PC-9 (cell line): ENCODE results near the gene ABLIM1. TPM values are rescaled to one million over a fixed set of nuclear protein-coding genes. Genes with fewer than 3 reads are reported as not detected.

ENCODE experiments used
- BruUV-seq: library from RNA; stranded (reverse); fragments of 400-500 nt; replicated peaks from 2 replicates; lab custom pipeline; 2021; lab: Mats Ljungman, UMichigan
- CTCF ChIA-PET: fragments of 300-600 bp; sonication (Branson Sonifier 250); formaldehyde crosslinking; loops from one replicate; lab custom pipeline; 2022; ENCODE audit warnings: antibody characterized with exemption; lab: Charles Lee
- POLR2A ChIA-PET: fragments of 300-600 bp; sonication (Branson Sonifier 250); formaldehyde crosslinking; loops from one replicate; lab custom pipeline; 2022; ENCODE audit warnings: antibody characterized with exemption; ENCODE audit not compliant: unreplicated experiment; lab: Charles Lee
- DNase-seq, 2 experiments: peaks; one replicate each; pipeline versions ENCODE4 v3.0.0 to v3.0.0-alpha.2; 2015 to 2022; ENCODE audit warnings: mixed read lengths in 1 of 2
- H2AFZ ChIP-seq: fragments of 200-600 bp; sonication (generic); 2 replicates; pipeline ENCODE4 v1.8.1; 2017; ENCODE audit warnings: antibody characterized with exemption
- H3F3A ChIP-seq: fragments of 200-600 bp; sonication (generic); 2 replicates; pipeline ENCODE4 v1.8.1; 2017; ENCODE audit warnings: antibody characterized with exemption, mild to moderate bottlenecking, low read depth; ENCODE audit not compliant: insufficient read depth
- H3K27ac ChIP-seq: fragments of 200-600 bp; sonication (generic); 2 replicates; pipeline ENCODE4 v1.6.1; 2016; ENCODE audit warnings: mixed run types
- H3K27me3 ChIP-seq: fragments of 200-600 bp; sonication (generic); 2 replicates; pipeline ENCODE4 v1.6.1; 2016; ENCODE audit warnings: low read depth, mixed run types; ENCODE audit not compliant: insufficient read depth
- H3K36me3 ChIP-seq: fragments of 200-600 bp; sonication (generic); 2 replicates; pipeline ENCODE4 v1.6.1; 2016; ENCODE audit warnings: low read depth, mixed run types
- H3K4me1 ChIP-seq: fragments of 200-600 bp; sonication (generic); replicated peaks from 2 replicates; pipeline ENCODE4 v1.6.1; 2016; ENCODE audit warnings: mixed run types; ENCODE audit not compliant: insufficient read depth
- H3K4me2 ChIP-seq: fragments of 200-600 bp; sonication (generic); 2 replicates; pipeline ENCODE4 v1.6.1; 2017; ENCODE audit warnings: mixed run types
- H3K4me3 ChIP-seq: fragments of 200-600 bp; sonication (generic); 2 replicates; pipeline ENCODE4 v1.6.1; 2016; ENCODE audit warnings: mixed run types
- H3K79me2 ChIP-seq: fragments of 200-600 bp; sonication (generic); 2 replicates; pipeline ENCODE4 v1.6.1; 2017; ENCODE audit warnings: low read depth, mixed run types
- H3K9me2 ChIP-seq: fragments of 200-600 bp; sonication (generic); 2 replicates; pipeline ENCODE4 v1.8.1; 2017; ENCODE audit warnings: mild to moderate bottlenecking; ENCODE audit not compliant: insufficient read depth
- H3K9me3 ChIP-seq: fragments of 200-600 bp; sonication (generic); 2 replicates; pipeline ENCODE4 v1.8.1; 2016; ENCODE audit warnings: low read depth; ENCODE audit not compliant: insufficient read depth
- H4K20me1 ChIP-seq: fragments of 200-600 bp; sonication (generic); 2 replicates; pipeline ENCODE4 v1.8.1; 2017; ENCODE audit not compliant: insufficient read depth
- EZH2 ChIP-seq: fragments of 200-600 bp; sonication (generic); IDR thresholded peaks from 2 replicates; pipeline ENCODE4 v1.8.0; 2017; ENCODE audit warnings: antibody characterized with exemption, low read depth
- intact Hi-C: fragments of 100-400 bp; cut with micrococcal nuclease; formaldehyde crosslinking; loops from one replicate; pipeline ENCODE4 v1.10.0; 2022; ENCODE audit not compliant: unreplicated experiment
- total RNA-seq: library from RNA; stranded (reverse); gene quantifications from 2 replicates; pipeline ENCODE4 v1.2.3, GENCODE V29; 2021
- TF ChIP-seq, protein P1 (sequence below): fragments of 200-600 bp; sonication (generic); conservative IDR thresholded peaks from 2 replicates; pipeline ENCODE4 v1.6.1; 2017; ENCODE audit warnings: mixed run types, antibody characterized with exemption, mild to moderate bottlenecking, moderate library complexity

The ABLIM1 gene
- total RNA-seq, 1 experiment from 2014 or later: 68.7 TPM

DNA sequence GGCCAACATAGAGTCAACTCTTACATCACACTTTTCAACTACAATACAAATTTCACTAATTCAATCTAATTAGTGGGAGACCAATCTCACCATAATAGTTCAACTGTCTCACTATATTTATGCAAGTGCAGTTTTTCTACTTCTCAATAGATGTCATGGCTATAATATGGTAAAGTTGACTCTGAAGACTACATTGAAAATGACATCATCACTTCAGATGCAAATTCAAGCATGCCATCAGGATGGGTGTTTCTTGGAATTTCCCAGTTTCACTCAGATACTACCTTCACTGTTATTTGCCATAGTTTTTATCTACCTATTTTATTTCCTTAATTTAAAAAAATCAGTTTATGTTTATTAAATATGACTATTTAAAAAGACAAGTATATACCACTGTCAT is 67.1 kb downstream of the ABLIM1 start:
- no peaks in the 10 kb centered on the region for H3K4me1 ChIP-seq
- H3F3A ChIP-seq: no peaks in the 10 kb centered on the region; the same call in 1 of the 2 replicates
- H2AFZ ChIP-seq: no peak overlapping the region
- DNase-seq: no peak
- H3K9me2 ChIP-seq: no peaks in the 10 kb centered on the region
- CTCF ChIA-PET: no interaction called here
- no peak overlapping the region for H3K4me3 ChIP-seq
- no peak overlapping the region for H3K27ac ChIP-seq
- TF ChIP-seq, protein P1, sequence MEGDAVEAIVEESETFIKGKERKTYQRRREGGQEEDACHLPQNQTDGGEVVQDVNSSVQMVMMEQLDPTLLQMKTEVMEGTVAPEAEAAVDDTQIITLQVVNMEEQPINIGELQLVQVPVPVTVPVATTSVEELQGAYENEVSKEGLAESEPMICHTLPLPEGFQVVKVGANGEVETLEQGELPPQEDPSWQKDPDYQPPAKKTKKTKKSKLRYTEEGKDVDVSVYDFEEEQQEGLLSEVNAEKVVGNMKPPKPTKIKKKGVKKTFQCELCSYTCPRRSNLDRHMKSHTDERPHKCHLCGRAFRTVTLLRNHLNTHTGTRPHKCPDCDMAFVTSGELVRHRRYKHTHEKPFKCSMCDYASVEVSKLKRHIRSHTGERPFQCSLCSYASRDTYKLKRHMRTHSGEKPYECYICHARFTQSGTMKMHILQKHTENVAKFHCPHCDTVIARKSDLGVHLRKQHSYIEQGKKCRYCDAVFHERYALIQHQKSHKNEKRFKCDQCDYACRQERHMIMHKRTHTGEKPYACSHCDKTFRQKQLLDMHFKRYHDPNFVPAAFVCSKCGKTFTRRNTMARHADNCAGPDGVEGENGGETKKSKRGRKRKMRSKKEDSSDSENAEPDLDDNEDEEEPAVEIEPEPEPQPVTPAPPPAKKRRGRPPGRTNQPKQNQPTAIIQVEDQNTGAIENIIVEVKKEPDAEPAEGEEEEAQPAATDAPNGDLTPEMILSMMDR: no peak
- TF ChIP-seq EZH2: no peak
- POLR2A ChIA-PET: no interaction called here
- H4K20me1 ChIP-seq: no peaks in the 10 kb centered on the region
- no TSS peak for BruUV-seq
- no peaks in the 10 kb centered on the region for H3K9me3 ChIP-seq
- no peaks in the 10 kb centered on the region for H3K79me2 ChIP-seq
- H3K36me3 ChIP-seq: no peaks in the 10 kb centered on the region
- intact Hi-C loops: no loop called here
- no peak overlapping the region for H3K4me2 ChIP-seq
- no peaks in the 10 kb centered on the region for H3K27me3 ChIP-seq

DNA sequence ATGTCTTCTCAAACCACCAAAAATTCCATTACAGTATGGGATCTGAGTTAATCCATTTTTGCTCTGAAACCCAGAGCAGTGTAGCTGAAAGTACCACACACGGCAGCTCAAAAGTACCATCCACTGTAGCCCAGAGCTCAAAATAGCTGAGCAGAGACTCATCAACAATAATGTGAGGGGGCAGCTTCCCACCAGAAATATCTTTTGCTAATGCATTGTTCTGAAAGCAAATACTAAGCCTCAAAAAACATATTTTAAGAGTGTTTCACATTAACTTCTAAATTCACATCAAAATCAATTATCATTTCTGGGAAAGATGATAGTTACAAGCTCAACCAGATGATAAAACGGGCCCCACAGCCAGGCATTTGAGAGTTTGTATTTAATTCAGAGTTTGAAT is 73.7 kb downstream of the ABLIM1 start:
- H3K4me3 ChIP-seq: no peak overlapping the region
- no peak for DNase-seq
- no peak overlapping the region for H3K4me2 ChIP-seq
- no peaks in the 10 kb centered on the region for H3K36me3 ChIP-seq
- no TSS peak for BruUV-seq
- TF ChIP-seq EZH2: no peak
- TF ChIP-seq, protein P1: no peak
- H3F3A ChIP-seq: no peaks in the 10 kb centered on the region
- CTCF ChIA-PET: no interaction called here
- no peaks in the 10 kb centered on the region for H3K9me2 ChIP-seq
- intact Hi-C loops: no loop called here
- no peaks in the 10 kb centered on the region for H4K20me1 ChIP-seq
- no peak overlapping the region for H2AFZ ChIP-seq
- no peak overlapping the region for H3K27ac ChIP-seq
- no peaks in the 10 kb centered on the region for H3K27me3 ChIP-seq
- no peaks in the 10 kb centered on the region for H3K79me2 ChIP-seq
- H3K4me1 ChIP-seq: no peaks in the 10 kb centered on the region
- H3K9me3 ChIP-seq: no peaks in the 10 kb centered on the region
- POLR2A ChIA-PET: no interaction called here

DNA sequence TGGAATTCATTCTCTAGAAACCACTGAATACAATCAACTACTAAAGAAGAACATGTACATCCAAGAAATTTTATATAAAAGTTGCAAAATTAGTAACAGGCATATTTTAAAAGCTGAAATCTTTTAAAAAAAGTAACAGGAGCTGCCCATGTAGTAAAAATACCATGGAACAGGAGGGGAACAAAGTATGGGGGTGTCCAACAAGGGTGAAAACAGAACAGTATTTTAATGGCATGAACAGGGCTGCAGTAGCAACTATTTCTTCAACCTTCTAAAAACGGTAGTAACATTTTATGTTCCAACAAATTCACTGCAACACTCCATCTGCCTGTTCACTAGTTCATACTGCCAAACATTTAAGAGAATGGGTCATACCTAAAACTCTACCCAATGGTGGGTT is 77.0 kb downstream of the ABLIM1 start:
- TF ChIP-seq EZH2: no peak
- TF ChIP-seq, protein P1: no peak
- DNase-seq: no peak
- H3K27ac ChIP-seq: no peak overlapping the region
- BruUV-seq: no TSS peak
- H3K4me3 ChIP-seq: no peak overlapping the region
- peaks cover 10% of the 10 kb centered on the region; the same call in 1 of the 2 replicates for H3K4me1 ChIP-seq
- POLR2A ChIA-PET: no interaction called here
- no peaks in the 10 kb centered on the region for H3K36me3 ChIP-seq
- no peaks in the 10 kb centered on the region for H3K79me2 ChIP-seq
- H3F3A ChIP-seq: no peaks in the 10 kb centered on the region
- no peaks in the 10 kb centered on the region for H3K9me2 ChIP-seq
- no peaks in the 10 kb centered on the region for H3K9me3 ChIP-seq
- no peaks in the 10 kb centered on the region for H4K20me1 ChIP-seq
- H3K4me2 ChIP-seq: no peak overlapping the region
- intact Hi-C loops: no loop called here
- no peaks in the 10 kb centered on the region for H3K27me3 ChIP-seq
- CTCF ChIA-PET: no interaction called here
- H2AFZ ChIP-seq: no peak overlapping the region
